ENCODE results near the gene TMC1.

Gene TMC1

GRCh38 chr9:72680593-72681282 lies 159.3 kb downstream of the TMC1 start:
- Histone ChIP-seq H3F3A (ENCODE audit: low read depth) (no peaks in the 10 kb centered on the region), H3K27me3 (ENCODE audit: insufficient read depth, low read length, poor library complexity, severe bottlenecking) (no peaks in the 10 kb centered on the region), H4K20me1 (ENCODE audit: insufficient read depth, low read length, poor library complexity, severe bottlenecking) (no peaks in the 10 kb centered on the region), H3K4me1 (ENCODE audit: insufficient read depth, low read length, poor library complexity, severe bottlenecking) (no peaks in the 10 kb centered on the region), H3K9me2 (replicated peaks; ENCODE audit: low read depth, low read length) (no peaks in the 10 kb centered on the region), H3K36me3 (ENCODE audit: insufficient read depth, low read length) (no peaks in the 10 kb centered on the region), H3K79me2 (ENCODE audit: insufficient read depth, low read length) (no peaks in the 10 kb centered on the region), H3K9ac (ENCODE audit: low read depth, low read length, poor library complexity, severe bottlenecking) (no peak overlapping the region), H2AFZ (ENCODE audit: low read length) (no peak overlapping the region), H3K4me3 (ENCODE audit: low read length, poor library complexity, severe bottlenecking) (no peak overlapping the region), H3K9me3 (ENCODE audit: insufficient read depth, low read depth, low read length) (no peaks in the 10 kb centered on the region), H3K4me2 (ENCODE audit: low read depth, low read length, poor library complexity, severe bottlenecking) (no peak overlapping the region)
- TF ChIP-seq, protein P1, sequence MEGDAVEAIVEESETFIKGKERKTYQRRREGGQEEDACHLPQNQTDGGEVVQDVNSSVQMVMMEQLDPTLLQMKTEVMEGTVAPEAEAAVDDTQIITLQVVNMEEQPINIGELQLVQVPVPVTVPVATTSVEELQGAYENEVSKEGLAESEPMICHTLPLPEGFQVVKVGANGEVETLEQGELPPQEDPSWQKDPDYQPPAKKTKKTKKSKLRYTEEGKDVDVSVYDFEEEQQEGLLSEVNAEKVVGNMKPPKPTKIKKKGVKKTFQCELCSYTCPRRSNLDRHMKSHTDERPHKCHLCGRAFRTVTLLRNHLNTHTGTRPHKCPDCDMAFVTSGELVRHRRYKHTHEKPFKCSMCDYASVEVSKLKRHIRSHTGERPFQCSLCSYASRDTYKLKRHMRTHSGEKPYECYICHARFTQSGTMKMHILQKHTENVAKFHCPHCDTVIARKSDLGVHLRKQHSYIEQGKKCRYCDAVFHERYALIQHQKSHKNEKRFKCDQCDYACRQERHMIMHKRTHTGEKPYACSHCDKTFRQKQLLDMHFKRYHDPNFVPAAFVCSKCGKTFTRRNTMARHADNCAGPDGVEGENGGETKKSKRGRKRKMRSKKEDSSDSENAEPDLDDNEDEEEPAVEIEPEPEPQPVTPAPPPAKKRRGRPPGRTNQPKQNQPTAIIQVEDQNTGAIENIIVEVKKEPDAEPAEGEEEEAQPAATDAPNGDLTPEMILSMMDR (conservative IDR thresholded peaks at IDR 0.05; ENCODE audit: low read length): no peak
- no peak for TF ChIP-seq EZH2phosphoT487 (IDR thresholded peaks at IDR 0.05; ENCODE audit: borderline replicate concordance)

GRCh38 chr9:72681283-72681630 lies 159.8 kb downstream of the TMC1 start:
- Histone ChIP-seq H3K9me2 (replicated peaks; ENCODE audit: low read depth, low read length) (no peaks in the 10 kb centered on the region), H3K4me2 (ENCODE audit: low read depth, low read length, poor library complexity, severe bottlenecking) (no peak overlapping the region), H3K4me3 (ENCODE audit: low read length, poor library complexity, severe bottlenecking) (no peak overlapping the region), H3K4me1 (ENCODE audit: insufficient read depth, low read length, poor library complexity, severe bottlenecking) (no peaks in the 10 kb centered on the region), H3F3A (ENCODE audit: low read depth) (no peaks in the 10 kb centered on the region), H2AFZ (ENCODE audit: low read length) (no peak overlapping the region), H3K27me3 (ENCODE audit: insufficient read depth, low read length, poor library complexity, severe bottlenecking) (no peaks in the 10 kb centered on the region), H4K20me1 (ENCODE audit: insufficient read depth, low read length, poor library complexity, severe bottlenecking) (no peaks in the 10 kb centered on the region), H3K9ac (ENCODE audit: low read depth, low read length, poor library complexity, severe bottlenecking) (no peak overlapping the region), H3K36me3 (ENCODE audit: insufficient read depth, low read length) (no peaks in the 10 kb centered on the region), H3K79me2 (ENCODE audit: insufficient read depth, low read length) (no peaks in the 10 kb centered on the region), H3K9me3 (ENCODE audit: insufficient read depth, low read depth, low read length) (no peaks in the 10 kb centered on the region)
- TF ChIP-seq EZH2phosphoT487 (IDR thresholded peaks at IDR 0.05; ENCODE audit: borderline replicate concordance): no peak
- TF ChIP-seq, protein P1 (conservative IDR thresholded peaks at IDR 0.05; ENCODE audit: low read length): no peak

DNA sequence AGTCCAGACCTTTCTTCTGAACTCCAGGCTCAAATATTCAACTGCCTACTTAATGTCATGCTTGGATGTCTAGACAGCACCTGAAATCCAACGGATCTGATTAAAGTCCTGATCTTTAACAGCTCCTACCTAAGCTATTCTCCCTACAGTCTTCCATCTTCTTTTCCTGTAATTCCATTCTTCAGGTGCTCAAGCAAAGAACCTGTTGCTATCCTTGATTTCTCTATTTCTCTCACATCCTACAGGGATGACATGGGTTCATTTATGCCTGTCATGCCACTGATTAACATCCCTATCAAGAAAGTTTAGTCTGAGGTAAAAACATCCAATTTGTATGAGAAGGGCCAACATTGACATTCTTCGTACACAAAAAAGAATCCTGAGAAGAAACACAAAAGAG lies 163.2 kb downstream of the TMC1 start:
- Histone ChIP-seq H2AFZ (ENCODE audit: low read length) (no peak overlapping the region), H3K36me3 (ENCODE audit: insufficient read depth, low read length) (no peaks in the 10 kb centered on the region)

More for the DNA sequence above, 163.2 kb downstream of the TMC1 start:
- no peaks in the 10 kb centered on the region for H3K9me2 ChIP-seq (replicated peaks; ENCODE audit: low read depth, low read length)
- TF ChIP-seq EZH2phosphoT487 (IDR thresholded peaks at IDR 0.05; ENCODE audit: borderline replicate concordance): no peak
- TF ChIP-seq, protein P1 (conservative IDR thresholded peaks at IDR 0.05; ENCODE audit: low read length): no peak
- H3K9me3 ChIP-seq (ENCODE audit: insufficient read depth, low read depth, low read length): no peaks in the 10 kb centered on the region
- no peaks in the 10 kb centered on the region for H3K79me2 ChIP-seq (ENCODE audit: insufficient read depth, low read length)
- H3K27me3 ChIP-seq (ENCODE audit: insufficient read depth, low read length, poor library complexity, severe bottlenecking): no peaks in the 10 kb centered on the region
- H3K4me3 ChIP-seq (ENCODE audit: low read length, poor library complexity, severe bottlenecking): no peak overlapping the region
- H3K9ac ChIP-seq (ENCODE audit: low read depth, low read length, poor library complexity, severe bottlenecking): no peak overlapping the region
- no peaks in the 10 kb centered on the region for H3K4me1 ChIP-seq (ENCODE audit: insufficient read depth, low read length, poor library complexity, severe bottlenecking)
- no peaks in the 10 kb centered on the region for H4K20me1 ChIP-seq (ENCODE audit: insufficient read depth, low read length, poor library complexity, severe bottlenecking)
- H3F3A ChIP-seq (ENCODE audit: low read depth): no peaks in the 10 kb centered on the region
- H3K4me2 ChIP-seq (ENCODE audit: low read depth, low read length, poor library complexity, severe bottlenecking): no peak overlapping the region
